GM18502 (cell line): ENCODE data around the gene METAP1D.
"Not testable (repeated sequence)": the region's sequence is repeated elsewhere in the genome, so short reads cannot be mapped to it uniquely, and the experiment has no call there.

Experiments
- ATAC-seq: cut with Tn5 transposase; IDR thresholded peaks from one replicate; pipeline ENCODE4 v1.9.1; 2021; ENCODE audit warnings: mild to moderate bottlenecking; ENCODE audit not compliant: unreplicated experiment, poor library complexity

The METAP1D gene

GRCh38 chr2:171999604-172000469 is at the start of gene METAP1D:
TSS of gene METAP1D (plus strand) at chr2:171999953. CDS start at chr2:171999970, 17 bp downstream.
- peak; percentile 97 for ATAC-seq

- no peak for ATAC-seq
Measured at GRCh38 chr2:171952276-171952675, 47.5 kb upstream of the METAP1D start.

GRCh38 chr2:171952748-171953147 is 47.0 kb upstream of the METAP1D start:
- no peak for ATAC-seq

- no peak for ATAC-seq
Measured at GRCh38 chr2:171956135-171956825, 43.5 kb upstream of the METAP1D start.

- ATAC-seq: no peak
Measured at GRCh38 chr2:171957061-171957460, 42.7 kb upstream of the METAP1D start.

- ATAC-seq: no peak
Measured at GRCh38 chr2:171958475-171958874, 41.3 kb upstream of the METAP1D start.

GRCh38 chr2:171959998-171960397 is 39.8 kb upstream of the METAP1D start:
- no peak for ATAC-seq

GRCh38 chr2:171960570-171960969 is 39.2 kb upstream of the METAP1D start:
- no peak for ATAC-seq

GRCh38 chr2:171963198-171963597 is 36.6 kb upstream of the METAP1D start:
- ATAC-seq: no peak

GRCh38 chr2:171964308-171964707 is 35.4 kb upstream of the METAP1D start:
- ATAC-seq: no peak

GRCh38 chr2:171965238-171965637 is 34.5 kb upstream of the METAP1D start:
- no peak for ATAC-seq

- no peak for ATAC-seq
Measured at GRCh38 chr2:171965661-171966060, 34.1 kb upstream of the METAP1D start.

GRCh38 chr2:171966235-171966634 is 33.5 kb upstream of the METAP1D start:
- no peak for ATAC-seq

GRCh38 chr2:171966688-171967087 is 33.1 kb upstream of the METAP1D start:
- ATAC-seq: no peak

GRCh38 chr2:171968509-171968908 is 31.2 kb upstream of the METAP1D start:
- no peak for ATAC-seq

- no peak for ATAC-seq
Measured at GRCh38 chr2:171972329-171972982, 27.3 kb upstream of the METAP1D start.

- no peak for ATAC-seq
Measured at GRCh38 chr2:171979103-171979502, 20.6 kb upstream of the METAP1D start.

- not testable (repeated sequence) for ATAC-seq
Measured at GRCh38 chr2:171983924-171984323, 15.8 kb upstream of the METAP1D start.

- ATAC-seq: no peak
Measured at GRCh38 chr2:171985076-171985475, 14.7 kb upstream of the METAP1D start.

- ATAC-seq: no peak
Measured at GRCh38 chr2:171986778-171987177, 13.0 kb upstream of the METAP1D start.

GRCh38 chr2:171991027-171991426 is 8.7 kb upstream of the METAP1D start:
- ATAC-seq: no peak
